Occipital lobe (tissue), 2 donors: ENCODE results near the gene IGF2BP2. TPM values are rescaled to one million over a fixed set of nuclear protein-coding genes. Genes with fewer than 3 reads are reported as not detected.
"Not testable (repeated sequence)": the region's sequence is repeated elsewhere in the genome, so short reads cannot be mapped to it uniquely, and the experiment has no call there.

ENCODE experiments used
- DNase-seq: peaks from one replicate; lab custom pipeline; 2025; lab: John Stamatoyannopoulos, UW
- total RNA-seq: library from RNA; depleted of rRNA; stranded (reverse); fragments of >200 nt; gene quantifications from one replicate; pipeline ENCODE4 v1.2.3, GENCODE V29; 2014

Gene IGF2BP2
- total RNA-seq, 1 donor from 2014 or later: 27.0 TPM

DNA sequence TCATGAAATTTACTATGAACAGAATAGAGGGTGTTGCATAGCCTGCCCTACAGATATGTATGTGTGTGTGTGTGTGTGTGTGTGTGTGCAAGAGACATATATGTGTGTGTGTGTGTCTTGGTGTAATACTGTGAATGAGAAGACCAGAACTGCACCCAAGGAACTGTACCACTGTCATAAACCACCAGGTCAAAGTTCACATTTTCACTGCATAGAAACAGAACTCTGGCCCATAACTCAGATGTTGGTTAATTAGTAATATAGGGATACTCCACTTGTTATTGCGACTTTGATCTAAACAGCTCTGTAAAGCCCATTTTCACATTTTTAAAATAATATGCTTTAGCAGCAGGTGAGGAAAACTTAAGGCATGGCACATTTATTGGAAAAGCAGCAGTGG is 111.8 kb downstream of the IGF2BP2 start:
- no peak for DNase-seq

DNA sequence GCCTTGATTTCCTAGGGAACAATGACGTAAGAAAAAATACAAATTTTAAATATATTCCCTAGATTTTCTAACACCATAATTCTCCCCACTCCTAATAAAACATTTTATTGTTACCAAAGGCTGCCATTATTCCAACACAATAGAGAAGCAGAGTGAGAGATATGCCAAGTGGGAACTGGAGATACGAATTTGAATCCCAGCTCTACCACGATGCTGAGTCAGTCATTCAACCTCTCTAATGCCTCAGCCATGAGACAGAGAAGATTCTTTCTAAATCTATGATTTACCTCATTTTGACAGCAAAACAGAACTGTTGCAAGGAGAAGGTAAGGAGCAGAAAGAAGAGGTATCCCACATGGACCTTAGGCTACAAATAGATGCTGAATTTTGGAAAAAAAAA is 112.5 kb downstream of the IGF2BP2 start:
- DNase-seq: no peak

DNA sequence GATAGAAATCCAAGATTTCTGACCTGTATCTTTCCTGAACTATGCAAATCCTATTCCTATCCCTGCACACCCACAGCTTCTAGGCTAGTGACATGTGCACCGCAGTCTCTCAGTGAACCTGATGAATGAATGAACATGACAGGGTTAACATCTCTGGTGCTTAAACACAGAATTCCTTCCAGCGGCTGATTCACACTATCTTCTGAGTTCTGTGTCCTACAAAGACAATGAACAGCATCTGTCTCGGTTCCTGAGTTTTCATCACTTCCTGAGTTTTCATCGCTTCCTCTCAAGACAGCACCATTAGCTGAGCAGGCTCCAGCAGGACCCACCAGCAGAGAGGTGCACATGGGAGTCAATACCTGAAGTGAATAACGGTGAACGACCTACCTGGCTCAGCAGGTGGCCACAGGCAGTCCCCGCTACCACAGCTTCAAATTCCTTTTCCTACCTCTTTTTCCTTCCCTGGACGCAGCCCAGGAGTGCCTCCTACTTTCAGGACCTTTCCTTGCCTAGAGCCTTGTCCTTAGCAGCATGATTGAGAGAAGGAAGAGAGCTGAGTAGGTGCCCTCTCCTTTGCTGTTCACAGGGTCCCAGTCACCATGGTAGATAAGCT is 113.5 kb downstream of the IGF2BP2 start:
- no peak for DNase-seq

DNA sequence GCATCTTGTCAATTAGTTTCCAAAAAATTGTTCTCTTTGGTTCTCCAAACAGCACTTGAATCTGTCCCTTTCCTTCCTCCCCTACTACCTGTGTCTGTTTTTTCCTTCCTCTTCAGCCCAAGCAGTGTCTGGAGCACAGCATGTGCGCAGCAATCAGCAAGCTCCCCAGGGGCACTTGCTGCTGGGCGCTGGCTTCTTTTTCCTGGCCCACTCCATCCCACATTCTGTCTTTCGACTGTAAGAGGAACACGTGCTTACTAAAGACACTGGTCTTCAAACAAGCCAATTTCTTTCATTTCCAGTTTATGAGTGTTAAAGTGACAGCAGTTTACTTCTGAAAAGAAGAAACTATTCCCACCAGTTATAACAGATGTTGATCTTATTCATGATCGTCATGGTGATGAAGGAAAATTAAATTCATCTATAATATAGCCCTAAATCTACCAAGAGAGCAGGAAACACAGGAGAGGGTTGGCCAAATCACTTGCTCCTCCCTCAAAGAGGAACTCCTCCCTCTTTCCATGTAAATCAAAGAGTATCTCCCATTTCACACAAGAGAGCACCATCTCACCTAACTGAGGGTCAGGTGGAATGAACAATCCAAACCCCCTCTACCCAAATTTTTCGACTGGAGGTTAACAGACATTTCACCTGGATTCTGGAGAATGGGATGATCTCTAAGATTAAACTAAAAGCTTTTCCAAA is 115.4 kb downstream of the IGF2BP2 start:
- no peak for DNase-seq

DNA sequence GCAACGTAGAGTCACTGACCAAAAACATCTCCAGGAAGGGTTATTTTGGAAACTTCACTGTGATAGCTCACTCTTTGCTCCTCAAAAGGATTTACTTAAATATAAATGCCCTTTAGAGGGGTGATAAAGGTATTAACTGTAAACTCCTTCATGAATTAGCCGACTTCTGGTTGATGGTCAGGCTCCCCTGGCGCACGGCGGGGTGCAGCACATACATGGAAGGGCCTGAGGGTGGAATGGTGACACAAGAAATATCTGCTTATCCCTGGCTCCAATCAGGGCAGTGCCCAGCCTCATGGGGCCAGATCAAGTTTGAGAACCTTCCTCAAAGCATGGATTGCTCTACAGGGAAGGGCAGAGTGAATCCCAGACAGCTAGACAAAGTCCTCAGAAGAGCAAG is 116.5 kb downstream of the IGF2BP2 start:
- DNase-seq: no peak

DNA sequence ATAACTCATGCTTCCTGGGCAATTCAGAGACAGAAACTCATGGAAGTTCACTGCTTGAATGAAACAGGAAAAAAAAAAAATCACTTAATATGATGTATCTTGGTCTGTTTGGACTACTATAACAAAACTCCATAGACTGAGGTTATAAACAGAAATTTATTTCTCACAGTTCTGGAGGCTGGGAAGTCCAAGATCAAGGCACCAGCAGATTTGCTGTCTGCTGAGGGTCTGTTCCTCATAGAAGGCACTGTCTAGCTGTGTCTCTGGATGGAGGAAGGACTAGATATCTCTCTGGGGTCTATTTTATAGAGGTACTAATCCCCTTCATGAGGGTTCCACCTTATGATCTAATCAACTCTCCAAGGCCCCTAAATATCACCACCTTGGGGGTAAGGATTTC is 119.3 kb downstream of the IGF2BP2 start:
- DNase-seq: no peak

DNA sequence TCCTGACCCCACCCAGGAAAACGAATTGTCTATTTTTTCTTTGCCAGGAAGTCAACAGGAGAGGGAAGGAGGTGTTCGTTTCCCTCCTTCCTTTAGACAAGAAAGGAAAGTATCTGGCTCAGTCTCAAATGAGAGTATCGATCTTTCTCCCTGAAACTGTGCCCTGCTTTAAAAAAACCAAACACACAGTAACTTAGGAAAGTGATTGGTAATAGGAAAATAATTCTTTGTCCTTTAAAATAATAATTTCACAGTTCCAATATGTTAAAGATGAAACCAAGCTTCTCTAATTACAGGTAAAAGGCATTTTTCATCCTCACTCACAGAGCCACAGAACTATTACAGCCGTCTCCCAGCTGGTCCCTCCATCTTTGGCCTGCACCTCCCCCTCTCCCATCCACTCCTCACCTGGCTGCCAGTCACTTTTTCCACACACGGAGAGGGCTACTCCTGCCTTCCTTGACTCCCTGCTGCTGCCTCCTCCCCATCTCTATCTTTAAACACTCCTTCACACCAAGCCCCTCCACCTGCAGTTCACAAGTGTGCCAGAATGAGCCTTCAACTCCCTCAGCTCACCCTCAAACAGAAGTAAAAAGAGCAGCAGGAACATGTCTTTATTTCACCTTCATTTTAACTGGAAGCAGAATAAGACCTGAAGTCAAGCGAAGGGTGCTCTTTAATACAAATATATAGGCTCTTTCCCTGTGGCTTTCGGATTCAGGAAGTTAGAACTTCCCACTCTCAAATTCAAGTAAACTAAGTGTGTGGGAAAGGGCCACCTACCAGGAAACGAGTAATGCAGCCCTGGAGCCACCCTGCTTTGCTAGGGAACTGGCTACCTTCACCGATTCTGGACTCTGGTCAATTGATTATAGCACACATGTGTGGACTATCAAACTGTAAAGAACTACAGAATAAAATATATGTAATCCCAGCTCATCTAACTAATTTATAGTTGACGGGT is 122.3 kb downstream of the IGF2BP2 start:
- no peak for DNase-seq

DNA sequence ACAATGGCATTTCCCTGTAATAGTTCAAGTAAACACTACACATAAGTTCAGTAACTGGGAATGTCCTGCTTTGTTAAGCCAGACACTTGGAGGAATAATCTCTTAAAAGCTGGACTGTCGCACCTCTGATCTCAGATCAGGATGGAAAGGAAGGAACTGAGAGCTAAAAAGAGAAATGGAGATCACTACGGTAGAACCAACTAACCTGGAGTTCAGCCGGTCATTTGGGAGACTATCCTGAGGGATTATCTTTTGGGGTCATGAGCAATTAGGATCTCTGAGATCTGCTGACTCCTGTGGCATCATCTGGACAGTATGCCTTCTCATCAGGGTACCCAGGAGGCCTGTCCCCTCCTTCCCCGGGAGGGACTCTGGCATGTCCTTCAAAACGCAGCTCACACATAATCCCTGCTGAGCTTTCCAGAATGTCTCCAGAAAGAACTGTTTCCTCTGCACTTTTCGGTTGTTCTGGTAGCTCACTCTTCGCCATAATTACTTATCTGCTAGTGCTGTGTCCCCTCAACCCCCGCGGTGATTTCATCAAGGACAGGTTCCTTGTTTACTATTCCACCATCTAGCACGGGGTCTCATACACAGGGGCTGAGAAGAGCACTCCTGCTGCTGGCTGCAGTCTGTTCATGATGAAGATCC is 123.1 kb downstream of the IGF2BP2 start:
- no peak for DNase-seq

DNA sequence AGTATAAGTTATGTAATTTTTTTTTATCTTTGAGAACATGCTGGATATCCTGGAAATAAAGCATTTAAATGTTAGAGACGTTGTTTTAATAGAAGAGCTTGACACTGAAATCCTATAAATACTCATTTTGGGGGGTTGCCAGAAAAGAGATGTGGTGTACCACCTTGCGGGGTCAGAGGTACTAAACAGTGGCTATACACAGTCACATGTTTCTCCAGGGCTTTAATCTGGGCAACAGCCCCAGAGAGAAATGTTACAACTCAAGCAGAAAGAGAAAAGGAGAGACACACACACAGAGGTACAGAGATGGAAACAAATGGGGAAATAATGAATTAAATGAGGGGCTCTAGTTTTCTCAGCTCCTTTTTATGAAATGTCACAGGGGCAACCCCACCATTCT is 124.9 kb downstream of the IGF2BP2 start:
- no peak for DNase-seq

DNA sequence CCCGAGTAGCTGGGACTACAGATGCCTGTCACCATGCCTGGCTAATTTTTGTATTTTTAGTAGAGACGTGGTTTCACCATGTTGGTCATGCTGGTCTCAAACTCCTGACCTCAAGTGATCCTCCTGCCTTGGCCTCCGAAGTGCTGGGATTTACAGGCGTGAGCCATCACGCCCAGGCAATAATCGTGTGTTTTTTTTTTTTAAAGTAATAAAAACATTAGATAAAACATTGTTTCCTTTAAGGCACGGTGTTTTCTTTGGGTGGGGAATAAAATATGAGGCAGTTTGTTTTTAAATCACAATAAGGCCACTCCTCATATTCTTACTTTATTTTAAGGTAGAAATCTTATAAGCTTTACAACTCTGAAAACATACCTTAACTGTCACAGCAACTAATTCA is 127.6 kb downstream of the IGF2BP2 start:
- not testable (repeated sequence) for DNase-seq

DNA sequence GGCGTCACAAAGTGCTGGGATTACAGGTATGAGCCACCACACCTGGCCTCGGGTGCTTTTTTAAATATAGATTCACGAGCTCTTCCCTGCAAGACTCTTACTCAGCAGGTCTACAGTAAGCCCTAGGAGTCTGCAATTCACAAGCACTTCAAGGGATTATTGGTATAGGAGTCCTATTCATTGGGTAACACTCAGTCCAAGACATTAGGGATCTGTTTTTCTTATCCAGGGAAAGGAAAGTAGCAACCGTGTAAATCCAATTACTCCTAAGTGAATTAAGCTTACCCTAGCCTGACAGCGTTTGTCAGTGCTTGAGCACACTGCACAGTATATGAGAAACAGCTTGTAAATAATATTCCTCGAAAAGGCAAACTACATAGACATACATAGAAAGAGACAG is 128.8 kb downstream of the IGF2BP2 start:
- no peak for DNase-seq

DNA sequence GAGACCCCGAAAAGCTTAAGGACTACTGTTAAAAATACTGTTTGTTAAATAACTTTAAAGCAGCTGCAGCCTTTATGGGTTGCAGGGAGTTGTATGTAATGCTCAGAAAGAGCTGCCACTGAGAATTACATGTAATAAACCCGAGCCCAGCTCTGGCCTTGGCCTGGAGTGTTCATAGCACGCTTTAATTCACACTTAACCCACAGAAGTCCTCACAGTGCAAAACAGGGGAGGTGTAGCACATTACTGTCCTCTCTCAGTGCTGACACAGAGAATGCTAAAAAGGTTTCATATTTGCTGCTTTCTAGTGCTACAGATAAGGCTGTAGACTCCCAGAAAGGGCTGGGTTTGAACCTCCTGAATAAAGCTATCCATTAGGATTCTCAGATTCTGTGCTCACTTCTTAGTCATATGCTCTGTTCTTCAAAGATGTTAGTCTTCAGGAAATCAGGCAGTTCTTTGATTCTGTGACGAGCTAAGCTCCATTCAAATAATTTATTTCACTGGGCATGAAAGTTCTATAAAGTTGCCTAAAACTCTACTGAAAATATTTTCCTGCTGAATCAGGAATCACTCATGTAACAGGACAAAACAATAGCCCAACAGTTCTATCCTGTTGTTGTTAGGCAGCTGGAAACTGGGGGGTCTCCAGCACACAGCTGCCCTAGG is 130.7 kb downstream of the IGF2BP2 start:
- DNase-seq: no peak

DNA sequence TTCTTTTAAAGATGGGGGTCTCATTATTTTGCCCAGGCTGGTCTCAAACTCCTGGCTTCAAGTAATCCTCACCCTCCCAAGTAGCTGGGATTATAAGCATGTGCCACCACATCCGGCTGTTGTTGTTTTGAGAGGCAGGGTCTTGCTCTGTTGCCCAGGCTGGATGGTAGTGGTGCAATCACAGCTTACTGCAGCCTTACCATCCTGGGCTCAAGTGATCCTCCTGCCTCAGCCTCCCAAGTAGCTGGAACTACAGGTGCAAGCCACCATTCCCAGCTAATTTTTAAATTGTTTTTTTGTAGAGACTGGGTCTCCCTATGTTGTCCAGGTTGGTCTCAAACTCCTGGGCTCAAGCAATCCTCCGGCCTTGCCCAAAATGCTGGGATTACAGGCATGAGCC is 133.2 kb downstream of the IGF2BP2 start:
- no peak for DNase-seq

DNA sequence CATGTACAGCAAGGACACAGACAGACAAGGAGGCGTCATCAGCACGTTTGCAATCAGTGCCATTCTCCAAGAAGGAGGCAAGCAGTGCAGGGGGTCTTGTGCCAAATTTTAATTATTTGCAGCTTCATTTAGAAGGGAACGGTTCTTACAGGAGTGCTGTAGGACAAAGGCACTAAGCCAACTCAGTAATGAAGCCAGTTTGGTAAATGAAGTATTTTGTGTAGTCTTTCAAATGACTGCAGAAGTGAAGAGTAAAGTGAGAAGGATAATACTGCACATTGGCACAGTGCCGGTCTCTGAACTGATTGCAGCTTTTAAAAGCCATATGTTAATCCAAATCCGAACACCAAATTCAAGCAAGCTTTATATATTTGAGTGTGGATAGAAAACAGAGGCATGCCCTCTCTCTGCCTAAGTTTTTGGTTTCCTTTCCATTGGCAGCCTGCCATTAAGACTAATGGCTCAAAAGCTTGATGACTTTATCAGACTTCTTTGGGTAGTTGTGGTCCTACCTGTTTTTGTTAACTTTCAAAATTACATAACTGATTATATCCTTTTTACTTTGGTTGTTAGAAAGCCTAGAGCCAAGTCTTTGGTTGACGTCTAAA is 137.5 kb downstream of the IGF2BP2 start:
- no peak for DNase-seq

DNA sequence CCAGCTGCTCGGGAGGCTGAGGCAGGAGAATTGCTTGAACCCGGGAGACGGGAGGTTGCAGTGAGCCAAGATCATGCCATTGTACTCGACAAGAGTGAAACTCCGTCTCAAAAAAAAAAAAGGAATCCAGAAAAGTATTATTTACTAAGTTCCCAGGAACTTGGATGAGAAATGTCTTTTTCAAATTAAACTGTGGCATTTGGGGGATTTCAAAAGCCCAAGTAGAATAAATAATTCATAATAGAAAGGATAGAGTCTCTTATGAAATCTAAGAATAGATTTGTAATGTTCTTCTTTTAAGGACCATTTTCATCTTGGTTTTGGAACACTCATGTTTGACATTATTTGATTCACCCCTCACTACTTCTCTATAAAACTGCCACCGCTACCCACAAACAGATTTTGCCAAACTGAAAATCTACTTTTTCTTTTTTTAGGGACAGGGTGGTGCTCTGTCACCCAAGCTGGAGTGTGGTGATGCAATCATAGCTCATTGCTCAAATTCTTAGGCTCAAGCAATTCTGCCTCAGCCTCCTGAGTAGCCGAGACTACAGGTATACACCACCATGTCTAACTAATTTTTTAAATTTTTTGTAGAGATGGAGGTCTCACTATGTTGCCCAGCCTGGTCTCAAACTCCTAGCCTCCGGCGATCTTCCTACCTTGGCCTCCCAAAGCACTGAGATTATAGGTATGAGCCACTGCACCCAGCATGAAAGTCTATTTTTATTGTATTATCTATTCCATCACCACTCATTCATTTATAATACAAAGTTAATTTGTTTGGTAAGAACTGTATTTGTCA is 139.4 kb downstream of the IGF2BP2 start:
- DNase-seq: no peak

DNA sequence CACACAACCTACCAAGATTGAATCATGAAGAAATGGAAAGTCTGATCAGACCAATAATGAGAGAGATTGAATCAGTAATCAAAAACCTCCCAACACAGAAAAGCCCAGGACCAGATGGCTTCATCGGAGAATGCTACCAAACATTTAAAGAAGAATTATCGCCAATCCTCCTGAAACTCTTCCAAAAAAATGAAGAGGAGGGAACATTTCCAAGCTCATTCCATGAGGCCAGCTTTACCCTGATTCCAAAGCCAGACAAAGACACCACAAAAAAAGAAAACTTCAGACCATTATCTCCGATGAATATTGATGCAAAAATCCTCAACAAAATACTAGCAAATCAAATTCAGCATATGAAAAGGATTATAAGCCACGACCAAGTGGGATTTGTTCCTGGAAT is 144.6 kb downstream of the IGF2BP2 start:
- no peak for DNase-seq

DNA sequence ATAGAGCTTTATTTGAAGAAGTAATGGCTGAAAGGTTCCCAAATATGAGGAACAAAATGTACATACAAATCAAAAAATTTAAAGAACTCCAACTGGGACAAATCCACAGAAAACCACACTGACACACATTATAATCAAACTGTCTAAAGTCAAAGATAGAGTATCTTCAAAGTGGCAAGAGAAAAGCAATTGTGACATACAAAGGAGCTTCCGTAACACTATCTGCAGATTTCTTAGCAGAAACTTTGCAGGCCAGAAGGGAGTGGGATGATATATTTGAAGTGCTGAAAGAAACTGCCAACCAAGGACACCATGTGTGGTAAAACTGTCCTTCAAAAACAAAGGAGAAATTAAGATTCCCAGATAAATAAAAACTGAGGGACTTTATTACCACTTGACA is 146.8 kb downstream of the IGF2BP2 start:
- no peak for DNase-seq

DNA sequence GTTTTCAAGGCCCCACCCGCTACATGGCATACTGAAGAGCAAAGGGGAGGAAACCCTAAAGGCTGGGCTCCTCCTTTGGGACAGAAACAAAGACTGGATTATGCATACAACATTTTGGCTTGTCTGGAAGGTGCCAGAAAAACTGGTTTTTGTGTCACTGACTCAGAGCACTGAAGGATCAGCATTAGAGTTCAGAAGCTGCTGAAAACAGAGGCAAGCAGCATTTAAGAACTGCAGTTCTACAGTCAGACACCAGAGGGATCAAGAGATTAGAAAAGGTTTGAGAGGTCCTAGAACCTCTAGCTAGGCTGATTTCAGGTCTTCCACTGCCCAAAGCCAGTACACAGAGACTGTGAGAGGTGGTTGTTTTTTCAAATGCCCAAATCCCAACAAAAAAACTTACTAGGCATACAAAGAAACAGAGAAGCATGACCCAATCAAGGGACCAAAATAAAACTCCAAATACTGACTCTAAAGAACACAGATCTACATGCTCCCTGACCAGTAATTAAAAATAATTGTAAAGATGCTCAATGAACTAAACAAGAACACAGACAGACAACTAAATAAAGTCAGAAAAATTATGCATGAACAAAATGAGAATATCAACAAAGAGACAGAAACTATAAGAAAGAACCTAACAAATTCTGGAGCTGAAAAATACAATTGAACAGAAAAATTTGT is 147.6 kb downstream of the IGF2BP2 start:
- no peak for DNase-seq

DNA sequence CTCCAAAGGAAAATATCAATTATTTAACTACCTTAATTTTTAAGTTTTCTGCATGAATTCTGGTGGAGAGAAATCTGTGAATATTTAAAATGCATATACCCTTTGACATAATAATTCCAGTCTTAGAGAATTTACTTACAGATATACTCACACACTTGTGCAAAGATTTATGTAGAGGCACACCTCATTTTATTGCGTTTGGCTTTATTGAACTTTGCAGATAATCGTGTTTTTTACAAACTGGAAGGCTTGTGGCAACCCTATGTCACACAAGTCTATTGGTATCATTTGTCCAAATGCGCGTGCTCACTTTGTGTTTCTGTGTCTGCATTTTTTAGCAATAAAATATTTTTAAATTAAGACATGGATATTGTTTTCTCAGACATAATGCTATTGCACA is 157.3 kb downstream of the IGF2BP2 start:
- DNase-seq: no peak
